ENCODE results near the gene UNC13B. TPM values are rescaled to one million over a fixed set of nuclear protein-coding genes. Genes with fewer than 3 reads are reported as not detected.
A peak's percentile ranks its signal among the peaks of the same experiment; 100 is the strongest.

UNC13B gene
- total RNA-seq, 1 donor = 25.3 TPM

DNA sequence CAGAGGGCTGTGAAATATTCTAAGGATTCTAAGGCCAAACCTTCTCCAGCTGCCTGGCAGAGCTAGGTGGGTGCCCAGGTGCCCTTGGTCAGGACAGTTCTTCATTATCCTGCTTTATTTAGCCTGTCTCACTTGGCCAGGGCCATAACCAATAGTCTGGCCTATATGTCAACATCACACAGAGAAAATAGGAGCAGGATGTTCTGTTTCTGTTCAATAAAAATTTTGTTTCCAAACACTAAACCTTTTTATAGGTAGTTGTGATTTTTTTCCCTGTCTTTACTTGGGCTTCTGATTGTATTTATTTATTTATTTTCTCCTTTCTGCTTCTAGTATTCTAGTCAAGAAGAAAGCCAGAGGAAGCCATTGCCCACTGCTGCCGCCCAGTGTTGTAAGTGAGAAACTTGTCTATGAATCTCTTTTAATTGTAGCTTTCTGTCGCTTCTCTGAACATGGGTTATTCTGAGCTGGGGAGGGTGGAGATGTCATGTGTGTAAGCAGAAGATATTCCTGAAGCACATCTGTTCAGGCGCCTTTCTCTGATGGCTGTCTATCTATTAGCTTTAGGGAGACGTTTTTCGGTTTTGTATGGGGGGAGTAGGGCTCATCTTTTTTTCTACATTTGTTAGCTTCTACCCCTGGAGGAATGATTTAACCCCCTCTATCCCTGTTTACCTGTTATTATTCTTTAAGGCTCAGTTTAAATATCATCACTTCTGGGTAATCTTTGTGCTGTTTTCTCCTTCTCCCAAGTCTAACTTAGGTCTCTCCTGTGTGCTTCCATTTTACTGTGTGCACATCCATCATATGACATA is 97.1 kb downstream of the UNC13B start:
- no peak overlapping the region for H3K4me3 ChIP-seq (ENCODE audit: insufficient read depth, low read length)
- H3K27ac ChIP-seq (ENCODE audit: low read depth, low read length) = no peak overlapping the region
- DNase-seq (ENCODE audit: insufficient read length, low spot score, missing footprints) = peak; percentile 45
- H4K20me1 ChIP-seq (ENCODE audit: insufficient read depth, low read length) = no peaks in the 10 kb centered on the region
- no peaks in the 10 kb centered on the region for H3K36me3 ChIP-seq (ENCODE audit: insufficient read depth, low read length)
- TF ChIP-seq, protein P1, sequence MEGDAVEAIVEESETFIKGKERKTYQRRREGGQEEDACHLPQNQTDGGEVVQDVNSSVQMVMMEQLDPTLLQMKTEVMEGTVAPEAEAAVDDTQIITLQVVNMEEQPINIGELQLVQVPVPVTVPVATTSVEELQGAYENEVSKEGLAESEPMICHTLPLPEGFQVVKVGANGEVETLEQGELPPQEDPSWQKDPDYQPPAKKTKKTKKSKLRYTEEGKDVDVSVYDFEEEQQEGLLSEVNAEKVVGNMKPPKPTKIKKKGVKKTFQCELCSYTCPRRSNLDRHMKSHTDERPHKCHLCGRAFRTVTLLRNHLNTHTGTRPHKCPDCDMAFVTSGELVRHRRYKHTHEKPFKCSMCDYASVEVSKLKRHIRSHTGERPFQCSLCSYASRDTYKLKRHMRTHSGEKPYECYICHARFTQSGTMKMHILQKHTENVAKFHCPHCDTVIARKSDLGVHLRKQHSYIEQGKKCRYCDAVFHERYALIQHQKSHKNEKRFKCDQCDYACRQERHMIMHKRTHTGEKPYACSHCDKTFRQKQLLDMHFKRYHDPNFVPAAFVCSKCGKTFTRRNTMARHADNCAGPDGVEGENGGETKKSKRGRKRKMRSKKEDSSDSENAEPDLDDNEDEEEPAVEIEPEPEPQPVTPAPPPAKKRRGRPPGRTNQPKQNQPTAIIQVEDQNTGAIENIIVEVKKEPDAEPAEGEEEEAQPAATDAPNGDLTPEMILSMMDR (IDR thresholded peaks at IDR 0.05; ENCODE audit: extremely low read depth, low read depth, low read length) = peak; percentile 82
- no peaks in the 10 kb centered on the region for H3K27me3 ChIP-seq (ENCODE audit: insufficient read depth, low read length)
- H3K4me2 ChIP-seq (ENCODE audit: insufficient read depth, low read length) = no peak overlapping the region
- H3K79me2 ChIP-seq (ENCODE audit: insufficient read depth, low read length) = no peaks in the 10 kb centered on the region
- no peaks in the 10 kb centered on the region for H3K4me1 ChIP-seq (ENCODE audit: insufficient read depth, low read length)
- H3K9me3 ChIP-seq (ENCODE audit: low read depth, low read length) = no peaks in the 10 kb centered on the region
- H2AFZ ChIP-seq (ENCODE audit: low read length) = no peak overlapping the region

DNA sequence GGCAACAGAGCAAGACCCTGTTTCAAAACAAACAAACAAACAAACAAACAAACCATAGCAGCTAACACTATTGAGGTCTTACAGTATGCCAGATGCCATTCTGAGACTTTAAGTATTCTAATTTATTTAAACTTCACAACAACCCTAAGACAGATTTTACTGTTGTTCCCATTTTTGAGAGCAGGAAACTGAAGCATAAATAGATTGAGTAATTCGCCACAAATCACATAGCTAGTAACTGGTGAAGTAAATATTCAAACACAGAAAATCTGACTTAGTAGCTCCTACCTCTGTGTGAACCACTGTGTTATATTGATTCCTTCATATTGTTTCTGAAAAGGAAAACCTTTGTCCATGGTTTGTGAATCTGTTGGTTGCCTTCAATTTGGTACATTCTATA is 98.4 kb downstream of the UNC13B start:
- no peak overlapping the region for H3K4me2 ChIP-seq (ENCODE audit: insufficient read depth, low read length)
- no peak overlapping the region for H3K4me3 ChIP-seq (ENCODE audit: insufficient read depth, low read length)
- no peaks in the 10 kb centered on the region for H3K9me3 ChIP-seq (ENCODE audit: low read depth, low read length)
- TF ChIP-seq, protein P1 (IDR thresholded peaks at IDR 0.05; ENCODE audit: extremely low read depth, low read depth, low read length) = no peak
- no peaks in the 10 kb centered on the region for H3K79me2 ChIP-seq (ENCODE audit: insufficient read depth, low read length)
- DNase-seq (ENCODE audit: insufficient read length, low spot score, missing footprints) = no peak
- H2AFZ ChIP-seq (ENCODE audit: low read length) = no peak overlapping the region
- no peaks in the 10 kb centered on the region for H3K27me3 ChIP-seq (ENCODE audit: insufficient read depth, low read length)
- H3K4me1 ChIP-seq (ENCODE audit: insufficient read depth, low read length) = no peaks in the 10 kb centered on the region
- no peaks in the 10 kb centered on the region for H4K20me1 ChIP-seq (ENCODE audit: insufficient read depth, low read length)
- H3K27ac ChIP-seq (ENCODE audit: low read depth, low read length) = no peak overlapping the region
- H3K36me3 ChIP-seq (ENCODE audit: insufficient read depth, low read length) = no peaks in the 10 kb centered on the region

DNA sequence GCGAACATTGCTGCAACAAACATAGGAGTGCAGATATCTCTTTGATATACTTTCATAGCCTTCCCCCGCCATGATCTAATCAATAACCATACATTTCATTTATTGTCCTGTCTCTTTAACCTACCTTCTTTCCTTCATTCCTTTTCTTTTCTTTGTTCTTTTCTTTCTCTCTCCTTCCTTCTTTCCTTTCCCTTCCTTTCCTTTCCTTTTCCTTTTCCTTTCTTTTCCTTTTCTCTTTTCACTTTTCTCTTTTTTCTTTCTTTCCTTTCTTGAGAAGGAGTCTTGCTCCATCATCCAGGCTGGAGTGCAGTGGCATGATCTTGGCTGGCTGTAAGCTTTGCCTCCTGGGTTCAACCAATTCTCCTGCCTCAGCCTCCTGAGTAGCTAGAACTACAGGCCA is 100.3 kb downstream of the UNC13B start:
- TF ChIP-seq, protein P1 (IDR thresholded peaks at IDR 0.05; ENCODE audit: extremely low read depth, low read depth, low read length) = no peak
- H4K20me1 ChIP-seq (ENCODE audit: insufficient read depth, low read length) = no peaks in the 10 kb centered on the region

DNA sequence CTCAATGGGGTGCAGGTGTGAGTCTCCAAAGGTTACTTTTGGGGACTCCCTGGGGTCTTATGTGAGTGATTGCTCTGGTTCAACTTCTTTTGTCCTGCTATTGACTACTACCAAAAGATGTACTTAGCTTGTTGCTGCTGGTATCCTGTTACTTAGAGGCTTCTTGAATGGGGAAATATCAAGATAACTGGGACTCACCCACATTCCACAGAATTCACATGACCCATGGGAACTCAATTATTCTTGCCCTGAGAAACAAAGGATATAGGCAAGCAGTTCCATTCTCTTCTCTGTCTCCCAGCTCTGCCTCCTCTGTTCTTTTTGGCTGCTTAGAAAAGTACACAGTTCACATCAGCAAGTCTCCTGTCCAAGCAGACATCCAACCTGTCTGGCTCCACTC is 105.9 kb downstream of the UNC13B start:
- no peak overlapping the region for H3K4me2 ChIP-seq (ENCODE audit: insufficient read depth, low read length)
- H3K4me1 ChIP-seq (ENCODE audit: insufficient read depth, low read length) = peaks cover 2% of the 10 kb centered on the region
- H3K27ac ChIP-seq (ENCODE audit: low read depth, low read length) = no peak overlapping the region
- no peaks in the 10 kb centered on the region for H3K9me3 ChIP-seq (ENCODE audit: low read depth, low read length)
- no peaks in the 10 kb centered on the region for H4K20me1 ChIP-seq (ENCODE audit: insufficient read depth, low read length)
- no peaks in the 10 kb centered on the region for H3K36me3 ChIP-seq (ENCODE audit: insufficient read depth, low read length)
- no peak overlapping the region for H3K4me3 ChIP-seq (ENCODE audit: insufficient read depth, low read length)
- peak; percentile 3 for DNase-seq (ENCODE audit: insufficient read length, low spot score, missing footprints)
- no peaks in the 10 kb centered on the region for H3K79me2 ChIP-seq (ENCODE audit: insufficient read depth, low read length)
- H2AFZ ChIP-seq (ENCODE audit: low read length) = no peak overlapping the region
- TF ChIP-seq, protein P1 (IDR thresholded peaks at IDR 0.05; ENCODE audit: extremely low read depth, low read depth, low read length) = no peak
- no peaks in the 10 kb centered on the region for H3K27me3 ChIP-seq (ENCODE audit: insufficient read depth, low read length)

More for the DNA sequence above, 100.3 kb downstream of the UNC13B start:
- Histone ChIP-seq H3K36me3 (ENCODE audit: insufficient read depth, low read length) (no peaks in the 10 kb centered on the region), H3K27ac (ENCODE audit: low read depth, low read length) (no peak overlapping the region), H3K79me2 (ENCODE audit: insufficient read depth, low read length) (no peaks in the 10 kb centered on the region), H3K4me1 (ENCODE audit: insufficient read depth, low read length) (no peaks in the 10 kb centered on the region), H2AFZ (ENCODE audit: low read length) (no peak overlapping the region), H3K27me3 (ENCODE audit: insufficient read depth, low read length) (no peaks in the 10 kb centered on the region), H3K4me3 (ENCODE audit: insufficient read depth, low read length) (no peak overlapping the region), H3K4me2 (ENCODE audit: insufficient read depth, low read length) (no peak overlapping the region), H3K9me3 (ENCODE audit: low read depth, low read length) (no peaks in the 10 kb centered on the region)
- no peak for DNase-seq (ENCODE audit: insufficient read length, low spot score, missing footprints)
